ENCODE results near the gene TNFAIP8L2. TPM values are rescaled to one million over a fixed set of nuclear protein-coding genes. Genes with fewer than 3 reads are reported as not detected.

Gene TNFAIP8L2
- total RNA-seq, 1 experiment from 2014 or later = 0.15 TPM

GRCh38 chr1:151134396-151134795 is 22.1 kb upstream of the TNFAIP8L2 start (continued):
- no peak for TF ChIP-seq PREB (CRISPR knock-in tag; IDR thresholded peaks at IDR 0.05; ENCODE audit: borderline replicate concordance)
- TF ChIP-seq NFATC4 (CRISPR knock-in tag; IDR thresholded peaks at IDR 0.05) = no peak
- no peak for TF ChIP-seq HMGXB4 (CRISPR knock-in tag; IDR thresholded peaks at IDR 0.05)
- TF ChIP-seq ARID4B (CRISPR knock-in tag; IDR thresholded peaks at IDR 0.05; ENCODE audit: borderline replicate concordance) = no peak
- no peak for TF ChIP-seq ZNF263 (CRISPR knock-in tag; IDR thresholded peaks at IDR 0.05; ENCODE audit: low read depth)
- TF ChIP-seq ZNF396 (CRISPR knock-in tag; IDR thresholded peaks at IDR 0.05; ENCODE audit: borderline replicate concordance) = no peak
- no peak for TF ChIP-seq ATF6 (CRISPR knock-in tag; IDR thresholded peaks at IDR 0.05)
- no peak for TF ChIP-seq ZNF281 (CRISPR knock-in tag; IDR thresholded peaks at IDR 0.05)

- no peak for DNase-seq (ENCODE audit: low spot score)
- TF ChIP-seq MAX (CRISPR knock-in tag; IDR thresholded peaks at IDR 0.05) = no peak
- TF ChIP-seq ZNF532 (CRISPR knock-in tag; IDR thresholded peaks at IDR 0.05; ENCODE audit: borderline replicate concordance) = no peak
- Mint-ChIP-seq H3K4me3 (no peak overlapping the region), H3K4me1 (peaks cover 8% of the 10 kb centered on the region), H3K9me3 (no peaks in the 10 kb centered on the region; the same call in 1 of the 2 replicates), H3K36me3 (peaks cover 17% of the 10 kb centered on the region), H3K27ac (no peak overlapping the region), H3K27me3 (ENCODE audit: low read depth) (peaks cover 43% of the 10 kb centered on the region)
- ATAC-seq = no peak
- ChIA-PET POLR2A (interaction anchor here (0.9 kb wide), 1 partner anchor 9 kb away, joined by 3 read pairs; no protein-coding TSS in a partner anchor), CTCF (interaction anchor here (1.1 to 4.2 kb wide), 3 partner anchors 9 to 35 kb away, joined by 4 to 39 read pairs (median 30); no protein-coding TSS in a partner anchor)
Observed at GRCh38 chr1:151134991-151135390, 21.5 kb upstream of the TNFAIP8L2 start.

Measured in WTC11 (cell line).